NCI-H128 (cell line): Measurements from ENCODE around the gene SLC25A39.

Source experiments
- DNase-seq: peaks from one replicate; lab custom pipeline; 2025; ENCODE audit not compliant: unreplicated experiment; lab: John Stamatoyannopoulos, UW

The SLC25A39 gene

DNA sequence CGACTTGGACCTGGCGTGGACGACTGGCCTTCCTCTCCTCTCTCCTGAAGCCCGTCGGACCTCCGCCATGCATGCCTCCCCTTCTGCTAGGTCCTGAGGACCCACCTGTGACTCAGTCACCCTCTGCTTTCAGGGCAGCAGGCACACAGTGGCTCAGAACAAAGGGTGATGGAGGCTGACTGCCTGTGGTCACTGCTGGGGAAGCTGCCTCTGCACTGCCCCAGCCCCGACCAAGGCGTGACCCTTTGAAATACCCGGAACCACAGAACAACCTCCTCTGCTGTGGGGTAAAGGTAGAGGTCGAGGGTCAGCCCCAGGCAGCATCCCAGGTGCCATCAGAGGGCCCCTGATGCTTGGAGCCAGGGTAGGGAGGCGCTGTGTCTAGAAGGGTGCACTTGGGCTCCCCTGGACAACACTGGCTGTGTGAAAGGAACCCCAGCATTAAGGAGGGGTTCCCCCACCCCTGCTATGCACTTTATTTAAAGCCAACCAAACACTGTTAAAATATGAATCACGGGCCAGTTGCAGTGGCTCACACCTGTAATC is 44.2 kb downstream of the SLC25A39 start:
- DNase-seq, result no peak

DNA sequence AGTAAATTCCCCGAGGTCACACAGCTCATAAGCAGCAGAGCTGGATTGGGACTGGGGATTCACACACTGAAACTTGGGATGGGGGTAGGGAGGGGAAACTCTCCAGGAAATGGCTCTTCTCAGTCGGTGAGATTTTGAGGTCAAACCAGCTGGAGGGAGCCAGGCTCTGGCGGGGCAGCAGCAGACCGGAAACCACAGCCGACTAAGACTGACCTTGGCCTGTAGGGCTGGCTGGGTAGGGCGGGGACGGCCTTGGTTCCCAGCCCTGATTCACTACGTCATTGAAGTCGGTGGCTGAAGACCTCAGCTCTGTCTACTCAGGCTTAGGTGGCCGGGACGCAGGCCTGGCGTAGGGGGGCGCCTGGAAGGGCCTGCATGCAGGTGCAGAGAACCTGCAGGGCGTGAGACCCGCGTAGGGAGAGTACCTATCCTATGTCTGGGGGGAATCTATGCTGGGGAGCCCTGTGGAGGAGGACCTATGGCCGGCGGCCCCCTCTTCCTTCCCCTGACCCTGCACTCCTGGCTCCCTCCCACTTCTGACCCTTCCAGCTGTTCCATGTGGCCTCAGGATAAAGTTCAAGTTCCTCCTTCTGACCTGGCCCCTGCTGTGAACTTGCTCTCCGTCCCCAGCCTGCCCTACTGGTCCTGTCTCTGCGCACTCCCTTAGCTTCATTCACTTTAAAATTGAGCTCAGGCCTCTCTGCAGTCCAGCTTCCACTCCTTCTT is 44.8 kb downstream of the SLC25A39 start:
- DNase-seq, result no peak

- no peak for DNase-seq
Observed at GRCh38 chr17:44279346-44279665, 45.3 kb downstream of the SLC25A39 start.

DNA sequence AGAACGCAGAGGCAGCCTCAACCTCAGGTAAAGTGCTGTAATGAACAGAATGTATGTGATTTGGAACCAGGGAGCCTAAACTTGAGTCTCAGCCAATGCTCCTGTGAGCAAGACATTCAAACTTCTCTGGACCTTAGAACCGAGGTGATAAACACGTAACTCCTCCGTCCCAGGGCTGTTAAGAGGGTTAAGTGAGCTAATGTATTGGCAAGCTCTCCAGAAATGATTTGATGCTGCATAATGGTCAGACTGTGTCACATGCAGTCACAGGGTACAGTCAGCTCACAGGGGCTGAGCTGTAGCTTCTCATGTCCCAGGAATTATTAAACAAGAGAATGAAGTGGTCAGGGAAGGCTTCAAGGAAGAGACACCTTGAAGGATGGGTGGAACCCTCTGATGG is 46.6 kb downstream of the SLC25A39 start:
- no peak for DNase-seq

- no peak for DNase-seq
Observed at GRCh38 chr17:44273607-44274006, 51.0 kb downstream of the SLC25A39 start.

- no peak for DNase-seq
Observed at GRCh38 chr17:44272954-44273353, 51.7 kb downstream of the SLC25A39 start.

- DNase-seq, result no peak
Observed at GRCh38 chr17:44272321-44272951, 52.2 kb downstream of the SLC25A39 start.
